GF-D8 (cell line): ENCODE results near the gene FAM136A.
"Not testable (repeated sequence)": the region's sequence is repeated elsewhere in the genome, so short reads cannot be mapped to it uniquely, and the experiment has no call there.

Experiments
- DNase-seq: peaks from one replicate; lab custom pipeline; 2025; lab: John Stamatoyannopoulos, UW

FAM136A gene

GRCh38 chr2:70301344-70302194 is at the start of gene FAM136A:
Gene FAM136A, minus strand, starts transcription at chr2:70302067. Its CDS starts 56 bp downstream, at chr2:70302011.
- peak; percentile 45 for DNase-seq

- no peak for DNase-seq
Measured at GRCh38 chr2:70349921-70350685, 48.2 kb upstream of the FAM136A start.

GRCh38 chr2:70347831-70348230 is 46.0 kb upstream of the FAM136A start:
- no peak for DNase-seq

GRCh38 chr2:70344195-70344594 is 42.3 kb upstream of the FAM136A start:
- DNase-seq = no peak

GRCh38 chr2:70341477-70341765 is 39.6 kb upstream of the FAM136A start:
- no peak for DNase-seq

- no peak for DNase-seq
Measured at GRCh38 chr2:70340761-70341476, 39.1 kb upstream of the FAM136A start.

GRCh38 chr2:70340075-70340474 is 38.2 kb upstream of the FAM136A start:
- DNase-seq = no peak

GRCh38 chr2:70336552-70336951 is 34.7 kb upstream of the FAM136A start:
- DNase-seq = no peak

- DNase-seq = no peak
Measured at GRCh38 chr2:70331012-70331411, 29.1 kb upstream of the FAM136A start.

- DNase-seq = no peak
Measured at GRCh38 chr2:70330476-70330875, 28.6 kb upstream of the FAM136A start.

GRCh38 chr2:70328921-70329561 is 27.2 kb upstream of the FAM136A start:
- DNase-seq = no peak

- DNase-seq = no peak
Measured at GRCh38 chr2:70325875-70326274, 24.0 kb upstream of the FAM136A start.

- DNase-seq = no peak
Measured at GRCh38 chr2:70322518-70322917, 20.7 kb upstream of the FAM136A start.

GRCh38 chr2:70321370-70321769 is 19.5 kb upstream of the FAM136A start:
- no peak for DNase-seq

GRCh38 chr2:70314640-70315039 is 12.8 kb upstream of the FAM136A start:
- no peak for DNase-seq

- no peak for DNase-seq
Measured at GRCh38 chr2:70312560-70312959, 10.7 kb upstream of the FAM136A start.

- no peak for DNase-seq
Measured at GRCh38 chr2:70310899-70311298, 9.0 kb upstream of the FAM136A start.

- no peak for DNase-seq
Measured at GRCh38 chr2:70305531-70305930, 3.7 kb upstream of the FAM136A start.

GRCh38 chr2:70304498-70304897 is 2.6 kb upstream of the FAM136A start:
- no peak for DNase-seq

- DNase-seq = no peak
Measured at GRCh38 chr2:70303186-70303585, 1.3 kb upstream of the FAM136A start.

GRCh38 chr2:70302195-70302546 is 304 bp upstream of the FAM136A start:
- not testable (repeated sequence) for DNase-seq

GRCh38 chr2:70300771-70301343 is 1.0 kb downstream of the FAM136A start:
- DNase-seq = no peak
